Liver (tissue), 9 donors: ENCODE data around the gene TMEM61. TPM values are rescaled to one million over a fixed set of nuclear protein-coding genes. Genes with fewer than 3 reads are reported as not detected.

ENCODE experiments used
- DNase-seq: peaks from one replicate; pipeline ENCODE4 v3.0.0-alpha.2; 2017; ENCODE audit warnings: low spot score
- H3K27ac ChIP-seq, 2 donors: one replicate each; pipeline ENCODE4 v1.7.0; 2013; ENCODE audit warnings: inconsistent platforms in 2 of 2, low read length in 2 of 2, control low read depth in 1 of 2, low read depth in 1 of 2, mild to moderate bottlenecking in 1 of 2
- H3K27me3 ChIP-seq, 4 donors: one replicate each; pipeline versions ENCODE4 v1.6.1 to v1.7.0; 2013; ENCODE audit warnings: low read length in 3 of 4, inconsistent platforms in 1 of 4, mild to moderate bottlenecking in 1 of 4, moderate library complexity in 1 of 4; ENCODE audit not compliant: control insufficient read depth in 4 of 4, insufficient read depth in 4 of 4
- H3K36me3 ChIP-seq, 4 donors: one replicate each; pipeline versions ENCODE4 v1.6.1 to v1.7.0; 2013; ENCODE audit warnings: low read length in 3 of 4, mild to moderate bottlenecking in 3 of 4, low read depth in 1 of 4, moderate library complexity in 1 of 4; ENCODE audit not compliant: control insufficient read depth in 4 of 4, insufficient read depth in 3 of 4
- H3K4me1 ChIP-seq, 4 donors: one replicate each; pipeline versions ENCODE4 v1.6.1 to v1.7.0; 2013; ENCODE audit warnings: low read length in 3 of 4, mild to moderate bottlenecking in 3 of 4, moderate library complexity in 1 of 4; ENCODE audit not compliant: control insufficient read depth in 4 of 4, insufficient read depth in 4 of 4
- H3K4me3 ChIP-seq, 3 donors: one replicate each; pipeline versions ENCODE4 v1.6.1 to v1.7.0; 2013; ENCODE audit warnings: low read length in 3 of 3, control low read depth in 1 of 3, low read depth in 1 of 3, mild to moderate bottlenecking in 1 of 3
- H3K9ac ChIP-seq, 2 donors: one replicate each; pipeline ENCODE4 v1.7.0; 2013; ENCODE audit warnings: low read length in 2 of 2, mild to moderate bottlenecking in 2 of 2, moderate library complexity in 2 of 2, control low read depth in 1 of 2, low read depth in 1 of 2
- H3K9me3 ChIP-seq, 4 donors: one replicate each; pipeline versions ENCODE4 v1.6.1 to v1.7.0; 2013; ENCODE audit warnings: low read length in 3 of 4; ENCODE audit not compliant: control insufficient read depth in 4 of 4
- ATF3 ChIP-seq: IDR thresholded peaks from 2 replicates; pipeline ENCODE4 v1.6.1; 2016; ENCODE audit warnings: antibody characterized with exemption
- CTCF ChIP-seq: fragments of 150-350 bp; IDR thresholded peaks from 2 replicates; pipeline ENCODE4 v1.5.1; 2017; ENCODE audit warnings: improper control_type of control experiment, low read depth, low read length; ENCODE audit not compliant: missing input control
- EGR1 ChIP-seq, 2 donors: IDR thresholded peaks; 2 replicates each; pipeline ENCODE4 v1.6.1; 2016 to 2018; ENCODE audit warnings: antibody characterized with exemption in 2 of 2, low read depth in 2 of 2
- FOXA1 ChIP-seq: IDR thresholded peaks from 2 replicates; pipeline ENCODE4 v1.6.1; 2016; ENCODE audit warnings: antibody characterized with exemption
- FOXA2 ChIP-seq: IDR thresholded peaks from 2 replicates; pipeline ENCODE4 v1.6.1; 2016; ENCODE audit warnings: antibody characterized with exemption
- GABPA ChIP-seq, 2 donors: IDR thresholded peaks in 1 of 2; conservative IDR thresholded peaks in 1 of 2; 2 replicates each; pipeline ENCODE4 v1.6.1; 2016; ENCODE audit warnings: antibody characterized with exemption in 2 of 2, mild to moderate bottlenecking in 1 of 2, moderate library complexity in 1 of 2
- HNF4A ChIP-seq, 2 donors: conservative IDR thresholded peaks; 2 replicates each; pipeline ENCODE4 v1.6.1; 2016; ENCODE audit warnings: antibody characterized with exemption in 2 of 2, mild to moderate bottlenecking in 2 of 2
- HNF4G ChIP-seq: IDR thresholded peaks from 2 replicates; pipeline ENCODE4 v1.6.1; 2016; ENCODE audit warnings: antibody characterized with exemption
- JUND ChIP-seq, 2 donors: IDR thresholded peaks; 2 replicates each; pipeline ENCODE4 v1.6.1; 2016; ENCODE audit warnings: antibody characterized with exemption in 2 of 2
- MAX ChIP-seq: IDR thresholded peaks from 2 replicates; pipeline ENCODE4 v1.6.1; 2016; ENCODE audit warnings: antibody characterized with exemption
- RAD21 ChIP-seq, 2 donors: IDR thresholded peaks; 2 replicates each; pipeline ENCODE4 v1.6.1; 2016; ENCODE audit warnings: antibody characterized with exemption in 2 of 2, mild to moderate bottlenecking in 2 of 2
- REST ChIP-seq: IDR thresholded peaks from 2 replicates; pipeline ENCODE4 v1.6.1; 2016; ENCODE audit warnings: antibody characterized with exemption, mild to moderate bottlenecking
- RXRA ChIP-seq, 2 donors: IDR thresholded peaks; 2 replicates each; pipeline ENCODE4 v1.6.1; 2017 to 2018; ENCODE audit warnings: antibody characterized with exemption in 2 of 2, mild to moderate bottlenecking in 1 of 2
- SP1 ChIP-seq: IDR thresholded peaks from 2 replicates; pipeline ENCODE4 v1.6.1; 2018; ENCODE audit warnings: antibody characterized with exemption, mild to moderate bottlenecking
- TAF1 ChIP-seq: conservative IDR thresholded peaks from 2 replicates; pipeline ENCODE4 v1.6.1; 2016; ENCODE audit warnings: antibody characterized with exemption, mild to moderate bottlenecking
- YY1 ChIP-seq: IDR thresholded peaks from 2 replicates; pipeline ENCODE4 v1.6.1; 2016; ENCODE audit warnings: antibody characterized with exemption, mild to moderate bottlenecking
- ZBTB33 ChIP-seq: IDR thresholded peaks from 2 replicates; pipeline ENCODE4 v1.6.1; 2016; ENCODE audit warnings: antibody characterized with exemption
- WGBS: extraction: QIAGEN DNeasy Blood & Tissue Kit; methylation state at CpG from one replicate; pipeline ENCODE4 v1.1.7; 2013; 5-methylcytosine and 5-hydroxymethylcytosine counted together
- polyA plus RNA-seq, 2 donors: library from polyadenylated mRNA; stranded (reverse) in 1 of 2; unstranded in 1 of 2; fragments of 200-250 nt in 1 of 2; fragments of >200 nt in 1 of 2; fragmentation: Nextera tagmentation in 1 of 2; extraction: Ambion mirVana in 1 of 2; gene quantifications; one replicate each; pipeline versions ENCODE4 v1.2.1 to v1.2.3, GENCODE V29; 2013 to 2015
- total RNA-seq, 2 donors: library from RNA; depleted of rRNA; stranded (reverse); fragments of >200 nt; gene quantifications; one replicate each; pipeline ENCODE4 v1.2.3, GENCODE V29; 2014
- donor health status: healthy.
- donor health status: healthy.
- donor health status: healthy.
- donor health status: healthy.
- donor health status: healthy.

Gene TMEM61
- total and polyA plus RNA-seq, 4 donors: not detected

GRCh38 chr1:54990916-54991315 lies 10.5 kb downstream of the TMEM61 start:
- Histone ChIP-seq H3K4me3 (no peak overlapping the region), H3K9ac (no peak overlapping the region), H3K4me1 (no peaks in the 10 kb centered on the region), H3K9me3 (no peaks in the 10 kb centered on the region), H3K27me3 (no peaks in the 10 kb centered on the region), H3K27ac (no peak overlapping the region), H3K36me3 (no peaks in the 10 kb centered on the region)
- DNase-seq: no peak
- TF ChIP-seq ATF3 (no peak), YY1 (no peak), REST (no peak), HNF4A (conservative IDR thresholded peaks at IDR 0.05) (no peak), GABPA (IDR thresholded peaks at IDR 0.05 in 1 of 2, conservative IDR thresholded peaks at IDR 0.05 in 1 of 2) (no peak), MAX (no peak), FOXA2 (no peak), RAD21 (IDR thresholded peaks at IDR 0.05) (no peak), CTCF (no peak)
- WGBS: 76% methylated on average over 4 of the region's 4 CpGs

- H3K27ac ChIP-seq: no peak overlapping the region
- H3K9ac ChIP-seq: no peak overlapping the region
- no peaks in the 10 kb centered on the region for H3K36me3 ChIP-seq
- H3K9me3 ChIP-seq: no peaks in the 10 kb centered on the region
- H3K4me1 ChIP-seq: peaks cover 0 to 5% (median 0%) of the 10 kb centered on the region in 4 donors
- no peak overlapping the region for H3K4me3 ChIP-seq
- 78% methylated on average over 12 of the region's 12 CpGs for whole genome bisulfite sequencing
- no peak for DNase-seq
- H3K27me3 ChIP-seq: no peaks in the 10 kb centered on the region
- no peak for TF ChIP-seq REST
- TF ChIP-seq ATF3: no peak
- no peak for TF ChIP-seq ZBTB33
- no peak for TF ChIP-seq FOXA2
- no peak for TF ChIP-seq GABPA (IDR thresholded peaks at IDR 0.05 in 1 of 2, conservative IDR thresholded peaks at IDR 0.05 in 1 of 2)
- no peak for TF ChIP-seq EGR1 (IDR thresholded peaks at IDR 0.05; ENCODE audit: low read depth in 2 of 2)
- no peak for TF ChIP-seq MAX
- no peak for TF ChIP-seq YY1
- no peak for TF ChIP-seq HNF4G
- TF ChIP-seq RXRA (IDR thresholded peaks at IDR 0.05): no peak
- no peak for TF ChIP-seq TAF1
- TF ChIP-seq CTCF: no peak
- TF ChIP-seq SP1: no peak
- no peak for TF ChIP-seq JUND (IDR thresholded peaks at IDR 0.05)
- no peak for TF ChIP-seq FOXA1
Measured at GRCh38 chr1:54991939-54992338, 11.5 kb downstream of the TMEM61 start.
